Measurements from ENCODE around the gene KCNQ5.
A peak's percentile ranks its signal among the peaks of the same experiment; 100 is the strongest.

- TF ChIP-seq CTCF (IDR thresholded peaks at IDR 0.05; ENCODE audit: low read depth, low read length) (peak; percentile 11; the same call in 1 of the 2 replicates), EZH2phosphoT487 (IDR thresholded peaks at IDR 0.05; ENCODE audit: low read depth) (no peak)
Measured at GRCh38 chr6:72619883-72620696, 1.8 kb upstream of the KCNQ5 start.
